GM19240 (cell line): ENCODE results near the gene LIN7A.
"Not testable (repeated sequence)": the region's sequence is repeated elsewhere in the genome, so short reads cannot be mapped to it uniquely, and the experiment has no call there.

ENCODE experiments used
- DNase-seq: peaks from one replicate; pipeline ENCODE4 v3.0.0; 2011; ENCODE audit warnings: low spot score; ENCODE audit not compliant: insufficient read length

Gene LIN7A

GRCh38 chr12:80811957-80812708, 125.6 kb downstream of the LIN7A start:
- DNase-seq = no peak

GRCh38 chr12:80810874-80811273, 126.9 kb downstream of the LIN7A start:
- DNase-seq = no peak

- DNase-seq = no peak
Observed at GRCh38 chr12:80807640-80808288, 130.0 kb downstream of the LIN7A start.

GRCh38 chr12:80805106-80805505, 132.6 kb downstream of the LIN7A start:
- no peak for DNase-seq

- DNase-seq = no peak
Observed at GRCh38 chr12:80802652-80803400, 134.9 kb downstream of the LIN7A start.

- DNase-seq = no peak
Observed at GRCh38 chr12:80798281-80798680, 139.5 kb downstream of the LIN7A start.

GRCh38 chr12:80794551-80794950, 143.2 kb downstream of the LIN7A start:
- no peak for DNase-seq

- no peak for DNase-seq
Observed at GRCh38 chr12:80792861-80793260, 144.9 kb downstream of the LIN7A start.

GRCh38 chr12:80791863-80792262, 145.9 kb downstream of the LIN7A start:
- no peak for DNase-seq

GRCh38 chr12:80788407-80788806, 149.3 kb downstream of the LIN7A start:
- not testable (repeated sequence) for DNase-seq

GRCh38 chr12:80782963-80783470, 154.7 kb downstream of the LIN7A start:
- not testable (repeated sequence) for DNase-seq

GRCh38 chr12:80781313-80781712, 156.4 kb downstream of the LIN7A start:
- no peak for DNase-seq

- no peak for DNase-seq
Observed at GRCh38 chr12:80780746-80781145, 157.0 kb downstream of the LIN7A start.

- peak; percentile 33 for DNase-seq
Observed at GRCh38 chr12:80778005-80778541, 159.7 kb downstream of the LIN7A start.

- no peak for DNase-seq
Observed at GRCh38 chr12:80777587-80777986, 160.1 kb downstream of the LIN7A start.

- no peak for DNase-seq
Observed at GRCh38 chr12:80776706-80777105, 161.0 kb downstream of the LIN7A start.

GRCh38 chr12:80770958-80771357, 166.8 kb downstream of the LIN7A start:
- DNase-seq = no peak

GRCh38 chr12:80769553-80770140, 168.1 kb downstream of the LIN7A start:
- DNase-seq = no peak

- DNase-seq = no peak
Observed at GRCh38 chr12:80766897-80767296, 170.8 kb downstream of the LIN7A start.

- DNase-seq = no peak
Observed at GRCh38 chr12:80766210-80766609, 171.5 kb downstream of the LIN7A start.

- no peak for DNase-seq
Observed at GRCh38 chr12:80763874-80764273, 173.9 kb downstream of the LIN7A start.
